Measurements from ENCODE around the gene LPAR5.

DNA sequence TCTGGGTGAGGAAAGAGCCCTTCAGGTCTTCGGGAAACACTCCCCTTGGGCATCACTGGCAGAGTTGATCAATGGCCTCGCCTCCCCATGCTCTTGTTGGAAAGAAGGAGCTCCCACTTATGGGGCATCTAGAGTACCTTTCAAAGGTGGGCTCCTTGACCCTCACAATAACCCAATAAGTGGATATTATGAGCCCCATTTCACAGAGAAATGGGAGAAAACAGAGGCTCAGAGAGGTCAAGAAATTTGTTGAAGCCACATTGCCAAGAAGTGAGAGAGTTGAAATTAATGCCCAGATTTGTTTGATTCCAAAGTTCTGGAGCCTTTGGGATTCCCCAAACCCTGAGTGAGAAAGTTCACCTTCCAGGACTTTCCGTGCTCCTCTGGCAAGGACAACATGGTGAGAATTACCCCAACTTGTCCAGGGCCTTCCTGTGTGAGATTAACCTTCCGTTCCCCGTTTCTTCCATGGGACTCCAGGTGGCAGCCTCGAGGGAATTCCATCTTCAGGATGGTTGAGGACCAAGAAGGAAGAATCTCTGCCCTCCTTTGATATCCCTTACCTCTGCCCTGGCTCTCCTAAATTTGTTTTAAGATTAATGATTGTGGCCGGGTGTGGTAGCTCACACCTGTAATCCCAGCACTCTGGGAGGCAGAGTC, 21.1 kb downstream of the LPAR5 start:
- TF ChIP-seq, protein P1, sequence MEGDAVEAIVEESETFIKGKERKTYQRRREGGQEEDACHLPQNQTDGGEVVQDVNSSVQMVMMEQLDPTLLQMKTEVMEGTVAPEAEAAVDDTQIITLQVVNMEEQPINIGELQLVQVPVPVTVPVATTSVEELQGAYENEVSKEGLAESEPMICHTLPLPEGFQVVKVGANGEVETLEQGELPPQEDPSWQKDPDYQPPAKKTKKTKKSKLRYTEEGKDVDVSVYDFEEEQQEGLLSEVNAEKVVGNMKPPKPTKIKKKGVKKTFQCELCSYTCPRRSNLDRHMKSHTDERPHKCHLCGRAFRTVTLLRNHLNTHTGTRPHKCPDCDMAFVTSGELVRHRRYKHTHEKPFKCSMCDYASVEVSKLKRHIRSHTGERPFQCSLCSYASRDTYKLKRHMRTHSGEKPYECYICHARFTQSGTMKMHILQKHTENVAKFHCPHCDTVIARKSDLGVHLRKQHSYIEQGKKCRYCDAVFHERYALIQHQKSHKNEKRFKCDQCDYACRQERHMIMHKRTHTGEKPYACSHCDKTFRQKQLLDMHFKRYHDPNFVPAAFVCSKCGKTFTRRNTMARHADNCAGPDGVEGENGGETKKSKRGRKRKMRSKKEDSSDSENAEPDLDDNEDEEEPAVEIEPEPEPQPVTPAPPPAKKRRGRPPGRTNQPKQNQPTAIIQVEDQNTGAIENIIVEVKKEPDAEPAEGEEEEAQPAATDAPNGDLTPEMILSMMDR (conservative IDR thresholded peaks at IDR 0.05; ENCODE audit: low read depth, low read length): 0 out of 2 replicates have a peak, but pooled peaks have one; percentile 10
- TF ChIP-seq EZH2phosphoT487 (IDR thresholded peaks at IDR 0.05; ENCODE audit: borderline replicate concordance, low read length) (no peak), EZH2 (IDR thresholded peaks at IDR 0.05; ENCODE audit: low read length, unreplicated experiment) (no peak)

Measured in PC-3 (cell line).